Loucy (cell line): ENCODE data around the gene XPO4.

Experiments used
- H2AFZ ChIP-seq: fragments of 200-600 bp; sonication (generic); 2 replicates; pipeline ENCODE4 v1.6.0; 2016; ENCODE audit warnings: antibody characterized with exemption, mild to moderate bottlenecking, low read length, moderate library complexity
- H3F3A ChIP-seq: fragments of 200-600 bp; 2 replicates; pipeline ENCODE4 v1.6.0; 2016; ENCODE audit warnings: antibody characterized with exemption, low read depth, mild to moderate bottlenecking
- H3K27me3 ChIP-seq: fragments of 200-600 bp; sonication (generic); 2 replicates; pipeline ENCODE4 v1.6.1; 2014; ENCODE audit warnings: low read length, mild to moderate bottlenecking; ENCODE audit not compliant: insufficient read depth, poor library complexity, severe bottlenecking
- H3K36me3 ChIP-seq: fragments of 200-600 bp; sonication (generic); 2 replicates; pipeline ENCODE4 v1.6.1; 2016; ENCODE audit warnings: low read length; ENCODE audit not compliant: insufficient read depth
- H3K4me1 ChIP-seq: fragments of 200-600 bp; sonication (generic); 2 replicates; pipeline ENCODE4 v1.5.1; 2014; ENCODE audit warnings: low read length, mild to moderate bottlenecking; ENCODE audit not compliant: insufficient read depth, poor library complexity, severe bottlenecking
- H3K4me2 ChIP-seq: fragments of 200-600 bp; sonication (generic); 2 replicates; pipeline ENCODE4 v1.6.0; 2014; ENCODE audit warnings: antibody characterized with exemption, low read length, low read depth, mild to moderate bottlenecking; ENCODE audit not compliant: poor library complexity, severe bottlenecking
- H3K4me3 ChIP-seq: fragments of 200-600 bp; sonication (generic); 2 replicates; pipeline ENCODE4 v1.5.1; 2014; ENCODE audit warnings: low read length, mild to moderate bottlenecking, mixed read lengths; ENCODE audit not compliant: poor library complexity, severe bottlenecking
- H3K79me2 ChIP-seq: fragments of 200-600 bp; sonication (generic); 2 replicates; pipeline ENCODE4 v1.6.1; 2014; ENCODE audit warnings: low read length; ENCODE audit not compliant: insufficient read depth
- H3K9ac ChIP-seq: fragments of 200-600 bp; sonication (generic); 2 replicates; pipeline ENCODE4 v1.6.0; 2014; ENCODE audit warnings: mild to moderate bottlenecking, low read depth, low read length, moderate library complexity; ENCODE audit not compliant: poor library complexity, severe bottlenecking
- H3K9me2 ChIP-seq: fragments of 200-600 bp; sonication (generic); replicated peaks from 2 replicates; pipeline ENCODE4 v1.6.1; 2016; ENCODE audit warnings: low read depth, low read length, mixed read lengths
- H3K9me3 ChIP-seq: fragments of 200-600 bp; sonication (generic); 2 replicates; pipeline ENCODE4 v1.6.1; 2014; ENCODE audit warnings: mild to moderate bottlenecking, antibody characterized with exemption, low read length, low read depth; ENCODE audit not compliant: insufficient read depth
- H4K20me1 ChIP-seq: fragments of 200-600 bp; sonication (generic); 2 replicates; pipeline ENCODE4 v1.6.0; 2014; ENCODE audit warnings: antibody characterized with exemption, low read length, mild to moderate bottlenecking; ENCODE audit not compliant: insufficient read depth, poor library complexity, severe bottlenecking
- CTCF ChIP-seq: fragments of 200-600 bp; sonication (generic); conservative IDR thresholded peaks from 2 replicates; pipeline ENCODE4 v1.5.1; 2014; ENCODE audit warnings: mild to moderate bottlenecking, antibody characterized with exemption, low read length
- EZH2phosphoT487 ChIP-seq: fragments of 200-600 bp; IDR thresholded peaks from 2 replicates; pipeline ENCODE4 v1.6.1; 2018; ENCODE audit warnings: antibody characterized with exemption, mild to moderate bottlenecking, moderate library complexity, borderline replicate concordance

Gene XPO4

GRCh38 chr13:20851844-20852402 is 50.6 kb downstream of the XPO4 start:
- no peaks in the 10 kb centered on the region for H3K4me1 ChIP-seq
- H2AFZ ChIP-seq: no peak overlapping the region
- no peak for TF ChIP-seq EZH2phosphoT487
- no peak for TF ChIP-seq CTCF
- H4K20me1 ChIP-seq: no peaks in the 10 kb centered on the region
- no peak overlapping the region for H3K9ac ChIP-seq
- no peak overlapping the region for H3K4me2 ChIP-seq
- no peaks in the 10 kb centered on the region for H3K9me3 ChIP-seq
- no peaks in the 10 kb centered on the region for H3K9me2 ChIP-seq
- H3K27me3 ChIP-seq: no peaks in the 10 kb centered on the region
- no peaks in the 10 kb centered on the region for H3K79me2 ChIP-seq
- no peak overlapping the region for H3K4me3 ChIP-seq
- no peaks in the 10 kb centered on the region for H3F3A ChIP-seq
- peaks cover 35% of the 10 kb centered on the region; the same call in 1 of the 2 replicates for H3K36me3 ChIP-seq

GRCh38 chr13:20848944-20849343 is 53.6 kb downstream of the XPO4 start:
- H3K36me3 ChIP-seq: peaks cover 17% of the 10 kb centered on the region; the same call in 1 of the 2 replicates
- no peak overlapping the region for H3K9ac ChIP-seq
- no peak overlapping the region for H2AFZ ChIP-seq
- no peaks in the 10 kb centered on the region for H3K9me3 ChIP-seq
- H4K20me1 ChIP-seq: no peaks in the 10 kb centered on the region
- H3K9me2 ChIP-seq: no peaks in the 10 kb centered on the region
- H3K4me3 ChIP-seq: no peak overlapping the region
- no peaks in the 10 kb centered on the region for H3K4me1 ChIP-seq
- H3F3A ChIP-seq: no peaks in the 10 kb centered on the region
- H3K4me2 ChIP-seq: no peak overlapping the region
- H3K27me3 ChIP-seq: no peaks in the 10 kb centered on the region
- no peak for TF ChIP-seq EZH2phosphoT487
- no peak for TF ChIP-seq CTCF
- no peaks in the 10 kb centered on the region for H3K79me2 ChIP-seq

- Histone ChIP-seq H3K27me3 (no peaks in the 10 kb centered on the region), H3K4me2 (no peak overlapping the region), H3K79me2 (no peaks in the 10 kb centered on the region), H4K20me1 (no peaks in the 10 kb centered on the region), H2AFZ (no peak overlapping the region), H3K36me3 (peaks cover 13% of the 10 kb centered on the region; the same call in 1 of the 2 replicates), H3F3A (no peaks in the 10 kb centered on the region), H3K4me3 (no peak overlapping the region), H3K9me2 (no peaks in the 10 kb centered on the region), H3K9ac (no peak overlapping the region), H3K4me1 (no peaks in the 10 kb centered on the region), H3K9me3 (no peaks in the 10 kb centered on the region)
- TF ChIP-seq EZH2phosphoT487 (no peak), CTCF (no peak)
Observed at GRCh38 chr13:20848203-20848602, 54.3 kb downstream of the XPO4 start.
